Keratinocyte (primary cell): ENCODE data around the gene PACS2.

Experiments
- EZH2 ChIP-seq: IDR thresholded peaks from one replicate; pipeline ENCODE4 v1.6.1; 2012; ENCODE audit warnings: inconsistent platforms, mild to moderate bottlenecking, low read length, moderate library complexity
- TF ChIP-seq, protein P1 (sequence below), 3 experiments: IDR thresholded peaks in 1 of 3; conservative IDR thresholded peaks in 1 of 3; optimal IDR thresholded peaks in 1 of 3; 2 replicates in 2 of 3; 3 replicates in 1 of 3; pipeline versions ENCODE3 to v1.5.1; 2011; ENCODE audit warnings: low read length in 3 of 3, mild to moderate bottlenecking in 3 of 3, moderate library complexity in 2 of 3, control low read depth in 1 of 3, inconsistent platforms in 1 of 3; ENCODE audit not compliant: insufficient read depth in 2 of 3; ENCODE audit errors: extremely low read depth in 1 of 3

DNA sequence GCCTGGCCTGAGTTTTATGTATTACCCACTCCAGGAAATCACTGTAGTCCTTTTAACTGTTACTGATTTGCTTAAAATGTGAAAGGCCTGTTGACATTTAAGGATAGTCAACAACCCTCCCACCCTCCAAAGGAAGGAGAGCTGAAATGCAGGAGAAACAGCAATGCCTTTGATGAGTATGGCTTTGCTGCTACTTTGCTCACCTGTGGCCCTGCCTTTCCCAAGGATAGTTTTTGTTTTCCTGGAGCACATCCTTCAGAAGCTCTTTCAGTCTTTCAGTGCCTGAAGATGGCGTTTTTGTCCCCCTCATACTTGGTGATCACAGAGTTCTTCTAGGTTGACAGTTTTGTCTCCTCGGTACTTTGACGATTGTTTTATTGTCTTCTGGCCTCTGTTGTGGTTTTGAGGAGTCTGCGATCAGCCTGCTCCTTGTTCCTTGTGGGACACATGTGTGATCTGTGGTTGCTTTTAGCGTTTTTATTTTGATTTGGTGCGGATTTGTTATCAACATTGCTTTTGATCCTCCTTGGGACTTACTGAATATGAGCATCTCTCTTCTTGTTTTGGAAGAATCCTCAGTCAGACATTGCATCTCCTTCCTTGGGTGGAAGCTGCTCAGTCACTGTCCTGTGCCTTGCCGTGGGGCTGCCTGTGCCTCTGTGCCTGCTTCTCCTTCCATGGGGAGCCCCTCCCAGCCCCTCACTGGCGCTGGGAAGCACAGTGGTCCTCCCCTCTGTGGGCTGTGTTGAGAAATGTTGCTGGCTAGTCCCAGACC, 17.2 kb downstream of the PACS2 start:
- TF ChIP-seq, protein P1, sequence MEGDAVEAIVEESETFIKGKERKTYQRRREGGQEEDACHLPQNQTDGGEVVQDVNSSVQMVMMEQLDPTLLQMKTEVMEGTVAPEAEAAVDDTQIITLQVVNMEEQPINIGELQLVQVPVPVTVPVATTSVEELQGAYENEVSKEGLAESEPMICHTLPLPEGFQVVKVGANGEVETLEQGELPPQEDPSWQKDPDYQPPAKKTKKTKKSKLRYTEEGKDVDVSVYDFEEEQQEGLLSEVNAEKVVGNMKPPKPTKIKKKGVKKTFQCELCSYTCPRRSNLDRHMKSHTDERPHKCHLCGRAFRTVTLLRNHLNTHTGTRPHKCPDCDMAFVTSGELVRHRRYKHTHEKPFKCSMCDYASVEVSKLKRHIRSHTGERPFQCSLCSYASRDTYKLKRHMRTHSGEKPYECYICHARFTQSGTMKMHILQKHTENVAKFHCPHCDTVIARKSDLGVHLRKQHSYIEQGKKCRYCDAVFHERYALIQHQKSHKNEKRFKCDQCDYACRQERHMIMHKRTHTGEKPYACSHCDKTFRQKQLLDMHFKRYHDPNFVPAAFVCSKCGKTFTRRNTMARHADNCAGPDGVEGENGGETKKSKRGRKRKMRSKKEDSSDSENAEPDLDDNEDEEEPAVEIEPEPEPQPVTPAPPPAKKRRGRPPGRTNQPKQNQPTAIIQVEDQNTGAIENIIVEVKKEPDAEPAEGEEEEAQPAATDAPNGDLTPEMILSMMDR (optimal IDR thresholded peaks at IDR 0.05 in 1 of 3, IDR thresholded peaks at IDR 0.05 in 1 of 3, conservative IDR thresholded peaks at IDR 0.05 in 1 of 3; ENCODE audit: extremely low read depth in 1 of 3, insufficient read depth in 2 of 3, low read length in 3 of 3) = no peak
- TF ChIP-seq EZH2 = no peak
